ENCODE data around the gene SPATA3. TPM values are rescaled to one million over a fixed set of nuclear protein-coding genes. Genes with fewer than 3 reads are reported as not detected.

Gene SPATA3
- total and polyA plus RNA-seq, 2 of the 8 experiments (the other 6 are each of a cell fraction or from before 2014, with no cell fraction given): not detected

GRCh38 chr2:231008131-231008530 lies 12.2 kb downstream of the SPATA3 start:
- Histone ChIP-seq H2AK5ac (ENCODE audit: low read depth, low read length) (no peak overlapping the region), H3K4me3 (ENCODE audit: extremely low read depth in 1 of 4, insufficient read depth in 2 of 4, low read depth in 3 of 4, low read length in 4 of 4) (no peak overlapping the region), H4K5ac (ENCODE audit: insufficient read length, low read depth, low read length) (no peak overlapping the region), H3K4ac (replicated peaks; ENCODE audit: insufficient read length, low read depth, low read length) (no peak overlapping the region), H3K79me2 (ENCODE audit: control insufficient read depth in 1 of 2, insufficient read depth in 2 of 2, low read length in 2 of 2) (no peaks in the 10 kb centered on the region), H3K23ac (ENCODE audit: insufficient read length) (no peak overlapping the region), H3K9me3 (ENCODE audit: insufficient read depth in 2 of 2, low read depth in 1 of 2, low read length in 1 of 2) (peaks cover 3% of the 10 kb centered on the region in 2 experiments; a peak in 1 of 4 replicates), H3K9ac (replicated peaks in 1 of 4; ENCODE audit: extremely low read depth in 1 of 4, low read depth in 3 of 4, low read length in 3 of 4) (no peak overlapping the region), H3K14ac (ENCODE audit: insufficient read length) (no peak overlapping the region), H3K56ac (replicated peaks; ENCODE audit: insufficient read length, low read depth, low read length) (no peak overlapping the region), H3K36me3 (ENCODE audit: control insufficient read depth in 2 of 4, insufficient read depth in 4 of 4, low read length in 3 of 4) (no peaks in the 10 kb centered on the region), H2BK15ac (ENCODE audit: low read length) (no peak overlapping the region), H3K27me3 (replicated peaks in 1 of 4; ENCODE audit: control insufficient read depth in 3 of 4, extremely low read depth in 1 of 4, insufficient read depth in 3 of 4, low read length in 3 of 4) (no peaks in the 10 kb centered on the region; a peak in 1 of 7 replicates), H2AFZ (ENCODE audit: low read length) (no peak overlapping the region), H4K8ac (ENCODE audit: extremely low read depth, insufficient read depth, low read length) (no peak overlapping the region), H2BK5ac (ENCODE audit: low read depth, low read length) (no peak overlapping the region), H4K20me1 (replicated peaks in 1 of 2; ENCODE audit: control insufficient read depth in 1 of 2, insufficient read depth in 2 of 2, low read length in 2 of 2) (peaks cover 0 to 2% of the 10 kb centered on the region in 2 experiments), H3K4me2 (ENCODE audit: insufficient read depth in 1 of 2, low read depth in 2 of 2, low read length in 2 of 2) (no peak overlapping the region), H2BK20ac (ENCODE audit: low read length) (no peak overlapping the region), H3K23me2 (ENCODE audit: low read depth, low read length) (peaks cover 10% of the 10 kb centered on the region; the same call in 1 of the 2 replicates), H3K27ac (ENCODE audit: low read depth, low read length) (no peak overlapping the region), H2BK12ac (ENCODE audit: low read depth, low read length) (no peak overlapping the region), H3K18ac (ENCODE audit: extremely low read depth, low read length) (no peak overlapping the region), H4K91ac (replicated peaks; ENCODE audit: insufficient read length, low read length) (no peak overlapping the region), H2BK120ac (replicated peaks; ENCODE audit: low read depth, low read length) (no peak overlapping the region), H3K79me1 (ENCODE audit: low read depth, low read length) (no peaks in the 10 kb centered on the region), H3K4me1 (replicated peaks in 1 of 4; ENCODE audit: control insufficient read depth in 3 of 4, insufficient read depth in 4 of 4, low read length in 3 of 4) (no peaks in the 10 kb centered on the region)
- TF ChIP-seq MAFK (IDR thresholded peaks at IDR 0.05; ENCODE audit: low read depth, low read length): no peak
- no peak for TF ChIP-seq HDAC2 (IDR thresholded peaks at IDR 0.05; ENCODE audit: borderline replicate concordance in 1 of 2, low read depth in 2 of 2, low read length in 2 of 2)
- CTCF ChIA-PET (ENCODE audit: partially characterized antibody): interaction anchor here (1.1 to 2.0 kb wide), 8 partner anchors 9 to 184 kb away, joined by 3 to 10 read pairs (median 6); no protein-coding TSS in a partner anchor
- FAIRE-seq (no peak), DNase-seq (ENCODE audit: low read depth in 1 of 2, low spot score in 2 of 2) (no peak)
- POLR2A ChIA-PET (ENCODE audit: partially characterized antibody): interaction anchor here (1.2 kb wide), 1 partner anchor 13 kb away, joined by 3 read pairs; the partner anchor contains the start of gene SPATA3
- 87% methylated on average over 6 of the region's 6 CpGs; no CpG with 5 or more reads in 1 of the 2 experiments for WGBS, 2 experiments (ENCODE audit: extremely low coverage in 1 of 2, insufficient coverage in 1 of 2, insufficient read length in 1 of 2, insufficient replicate concordance in 2 of 2, low coverage in 1 of 2, low lambda C conversion rate in 2 of 2, missing lambda C conversion rate in 1 of 2)
